Cardiac muscle cell (in vitro differentiated cells and primary cell): ENCODE measurements around the gene CHRDL2. TPM values are rescaled to one million over a fixed set of nuclear protein-coding genes. Genes with fewer than 3 reads are reported as not detected.

Experiments used
- DNase-seq, 2 donors: peaks; one replicate each; pipeline versions ENCODE4 v3.0.0 to v3.0.0-alpha.2; 2010 to 2017; ENCODE audit warnings: low read depth in 1 of 2, low spot score in 1 of 2
- H3K27ac ChIP-seq: fragments of 200-600 bp; sonication (generic); 2 replicates; pipeline ENCODE4 v1.5.1; 2016
- H3K27me3 ChIP-seq: fragments of 200-600 bp; sonication (generic); 2 replicates; pipeline ENCODE4 v1.6.0; 2016; ENCODE audit warnings: control low read depth
- H3K36me3 ChIP-seq: fragments of 200-600 bp; sonication (generic); 2 replicates; pipeline ENCODE4 v1.5.1; 2016; ENCODE audit warnings: control low read depth
- H3K4me1 ChIP-seq: fragments of 200-600 bp; sonication (generic); 2 replicates; pipeline ENCODE4 v1.8.1; 2017; ENCODE audit warnings: low read depth, mild to moderate bottlenecking, mixed run types
- H3K4me3 ChIP-seq: fragments of 200-600 bp; sonication (generic); 2 replicates; pipeline ENCODE4 v1.5.1; 2016; ENCODE audit warnings: mild to moderate bottlenecking
- H3K9me3 ChIP-seq: fragments of 200-600 bp; sonication (generic); 2 replicates; pipeline ENCODE4 v1.5.1; 2017; ENCODE audit warnings: low read depth, mild to moderate bottlenecking, control low read depth
- CTCF ChIP-seq: IDR thresholded peaks from 2 replicates; pipeline ENCODE4 v1.5.1; 2012; ENCODE audit warnings: low read depth, mild to moderate bottlenecking, low read length
- polyA plus RNA-seq: library from polyadenylated mRNA; unstranded; fragments of >200 nt; fragmentation: Nextera tagmentation; extraction: Ambion mirVana; gene quantifications from 2 replicates; pipeline ENCODE4 v1.2.1, GENCODE V29; 2016
- total RNA-seq: library from RNA; depleted of rRNA; stranded (reverse); fragments of >200 nt; gene quantifications from 2 replicates; pipeline ENCODE4 v1.2.3, GENCODE V29; 2016

Gene CHRDL2
- total and polyA plus RNA-seq, 2 experiments from 2014 or later: not detected

- no peak for TF ChIP-seq CTCF
- no peaks in the 10 kb centered on the region for H3K9me3 ChIP-seq
Measured at GRCh38 chr11:74709175-74709574, 22.1 kb downstream of the CHRDL2 start.

GRCh38 chr11:74707602-74708510 is 23.4 kb downstream of the CHRDL2 start:
- H3K36me3 ChIP-seq: no peaks in the 10 kb centered on the region

More at GRCh38 chr11:74709175-74709574, 22.1 kb downstream of the CHRDL2 start:
- DNase-seq: no peak
- Histone ChIP-seq H3K27me3 (no peaks in the 10 kb centered on the region), H3K4me1 (peaks cover 12% of the 10 kb centered on the region), H3K27ac (no peak overlapping the region), H3K4me3 (no peak overlapping the region), H3K36me3 (no peaks in the 10 kb centered on the region)

GRCh38 chr11:74707182-74707581 is 24.0 kb downstream of the CHRDL2 start:
- Histone ChIP-seq H3K27me3 (no peaks in the 10 kb centered on the region), H3K4me1 (peaks cover 12% of the 10 kb centered on the region), H3K9me3 (no peaks in the 10 kb centered on the region), H3K4me3 (no peak overlapping the region), H3K27ac (no peak overlapping the region), H3K36me3 (no peaks in the 10 kb centered on the region)
- no peak for TF ChIP-seq CTCF
- no peak for DNase-seq

More at GRCh38 chr11:74707602-74708510, 23.4 kb downstream of the CHRDL2 start:
- Histone ChIP-seq H3K27ac (no peak overlapping the region), H3K27me3 (no peaks in the 10 kb centered on the region), H3K4me3 (no peak overlapping the region), H3K4me1 (peaks cover 12% of the 10 kb centered on the region), H3K9me3 (no peaks in the 10 kb centered on the region)
- TF ChIP-seq CTCF: no peak
- no peak for DNase-seq

GRCh38 chr11:74703211-74703610 is 28.0 kb downstream of the CHRDL2 start:
- Histone ChIP-seq H3K36me3 (no peaks in the 10 kb centered on the region), H3K27ac (no peak overlapping the region), H3K9me3 (no peaks in the 10 kb centered on the region), H3K27me3 (no peaks in the 10 kb centered on the region), H3K4me3 (no peak overlapping the region), H3K4me1 (no peaks in the 10 kb centered on the region)
- no peak for DNase-seq
- no peak for TF ChIP-seq CTCF

- Histone ChIP-seq H3K4me3 (no peak overlapping the region), H3K4me1 (no peaks in the 10 kb centered on the region), H3K27ac (no peak overlapping the region), H3K36me3 (no peaks in the 10 kb centered on the region), H3K27me3 (no peaks in the 10 kb centered on the region), H3K9me3 (no peaks in the 10 kb centered on the region)
- peak; percentile 99 for TF ChIP-seq CTCF
- DNase-seq: peak; percentile 69 to 79
Measured at GRCh38 chr11:74702383-74703007, 28.7 kb downstream of the CHRDL2 start.
